K562 (cell line): ENCODE results near the gene NBEAL2. TPM values are rescaled to one million over a fixed set of nuclear protein-coding genes. Genes with fewer than 3 reads are reported as not detected.

Experiments
- BRF2 ChIP-seq: IDR thresholded peaks from 3 replicates; pipeline ENCODE4 v1.6.1; 2011; ENCODE audit warnings: borderline replicate concordance, mild to moderate bottlenecking; ENCODE audit not compliant: insufficient read length, insufficient read depth
- ETS2 ChIP-seq: IDR thresholded peaks from 2 replicates; pipeline ENCODE4 v1.6.1; 2016; ENCODE audit warnings: borderline replicate concordance, missing genetic modification characterization, mild to moderate bottlenecking, moderate library complexity, missing compliant biosample characterization; ENCODE audit not compliant: poor library complexity, severe bottlenecking
- KLF13 ChIP-seq: fragments of 450-650 bp; IDR thresholded peaks from 2 replicates; pipeline ENCODE4 v1.6.1; 2016; ENCODE audit warnings: missing genetic modification characterization, low read depth, mild to moderate bottlenecking, missing compliant biosample characterization, moderate library complexity, borderline replicate concordance
- KLF16 ChIP-seq: IDR thresholded peaks from 2 replicates; pipeline ENCODE4 v1.6.1; 2016; ENCODE audit warnings: antibody characterized with exemption
- MAZ ChIP-seq, 2 experiments: fragments of 450-650 bp in 1 of 2; sonication (generic) in 1 of 2; formaldehyde crosslinking; IDR thresholded peaks in 1 of 2; conservative IDR thresholded peaks in 1 of 2; 2 replicates each; pipeline versions ENCODE4 v1.4.0 to v1.5.0; 2020; ENCODE audit warnings: mild to moderate bottlenecking in 1 of 2, missing genetic modification reagents in 1 of 2
- MCM2 ChIP-seq: fragments of 450-650 bp; IDR thresholded peaks from 2 replicates; pipeline ENCODE4 v1.6.1; 2017; ENCODE audit warnings: low read depth, mild to moderate bottlenecking
- MTA3 ChIP-seq: fragments of 450-650 bp; formaldehyde crosslinking; IDR thresholded peaks from 2 replicates; pipeline ENCODE4 v1.6.1; 2017; ENCODE audit warnings: mild to moderate bottlenecking, borderline replicate concordance
- NELFE ChIP-seq: IDR thresholded peaks from 2 replicates; pipeline ENCODE4 v1.6.1; 2011; ENCODE audit warnings: mild to moderate bottlenecking; ENCODE audit not compliant: insufficient read depth, insufficient read length
- PHTF2 ChIP-seq: fragments of 250-450 bp; sonication (Bioruptor Pico); IDR thresholded peaks from 2 replicates; pipeline ENCODE4 v1.5.0; 2021; ENCODE audit warnings: mild to moderate bottlenecking
- PKNOX1 ChIP-seq: fragments of 450-650 bp; IDR thresholded peaks from 2 replicates; pipeline ENCODE4 v1.6.1; 2016
- PRDM10 ChIP-seq: fragments of 450-650 bp; IDR thresholded peaks from 2 replicates; pipeline ENCODE4 v1.6.1; 2018; ENCODE audit not compliant: partially characterized antibody
- RUNX1 ChIP-seq: sonication (generic); IDR thresholded peaks from 2 replicates; pipeline ENCODE4 v1.6.1; 2016; ENCODE audit warnings: antibody characterized with exemption, low read depth
- SMAD1 ChIP-seq: fragments of 150-350 bp; IDR thresholded peaks from 2 replicates; pipeline ENCODE4 v1.6.1; 2014; ENCODE audit warnings: low read length, low read depth; ENCODE audit not compliant: partially characterized antibody
- TEAD1 ChIP-seq, 2 experiments: fragments of 450-650 bp in 1 of 2; sonication (generic) in 1 of 2; formaldehyde crosslinking; IDR thresholded peaks; 2 replicates each; pipeline versions ENCODE4 v1.4.0 to v1.8.0; 2020 to 2022; ENCODE audit warnings: mild to moderate bottlenecking in 2 of 2, missing genetic modification reagents in 1 of 2
- ZNF174 ChIP-seq: fragments of 250-450 bp; sonication (Bioruptor Pico); IDR thresholded peaks from 2 replicates; pipeline ENCODE4 v1.4.0; 2020; ENCODE audit warnings: mild to moderate bottlenecking
- ZNF347 ChIP-seq: fragments of 450-650 bp; formaldehyde crosslinking; IDR thresholded peaks from 2 replicates; pipeline ENCODE4 v1.4.0; 2020; ENCODE audit warnings: low read depth, mild to moderate bottlenecking, moderate library complexity
- ZNF408 ChIP-seq: fragments of 250-450 bp; sonication (Bioruptor Pico); IDR thresholded peaks from 2 replicates; pipeline ENCODE4 v1.4.0; 2020; ENCODE audit warnings: low read depth, mild to moderate bottlenecking, moderate library complexity
- ZNF507 ChIP-seq: conservative IDR thresholded peaks from 2 replicates; pipeline ENCODE4 v1.6.1; 2017; ENCODE audit warnings: missing genetic modification characterization, missing compliant biosample characterization
- ZZZ3 ChIP-seq: fragments of 450-650 bp; IDR thresholded peaks from 2 replicates; pipeline ENCODE4 v1.6.1; 2016; ENCODE audit warnings: antibody characterized with exemption, mild to moderate bottlenecking, moderate library complexity
- polyA plus RNA-seq, 8 experiments: library from polyadenylated mRNA; depleted of rRNA in 4 of 8; stranded (reverse) in 5 of 8; unstranded in 3 of 8; fragments of >200 nt; fragmentation: Nextera tagmentation in 2 of 8; fragmentation: Illumina TruSeq in 1 of 8; extraction: Ambion mirVana in 2 of 8; extraction: Trizol in 1 of 8; gene quantifications; 2 replicates each; pipeline versions ENCODE4 v1.2.1 to v1.2.3, GENCODE V29; 2011 to 2014; ENCODE audit warnings: inconsistent platforms in 1 of 8, missing spikeins in 1 of 8
- total RNA-seq, 7 experiments: library from RNA; depleted of rRNA in 6 of 7; stranded (reverse); fragments of >200 nt in 6 of 7; fragmentation: Illumina TruSeq in 2 of 7; extraction: Trizol in 2 of 7; gene quantifications; 2 replicates each; pipeline versions ENCODE4 v1.2.1 to v1.2.3, GENCODE V29; 2011 to 2021; ENCODE audit warnings: low replicate concordance in 1 of 7
- TF ChIP-seq, protein P1 (sequence below): fragments of 450-650 bp; IDR thresholded peaks from 2 replicates; pipeline ENCODE4 v1.6.1; 2016; ENCODE audit warnings: borderline replicate concordance

Gene NBEAL2
- total and polyA plus RNA-seq, 9 of the 15 experiments (the other 6 are each of a cell fraction or from before 2014, with no cell fraction given), result 0.06 to 114 (median 29.6) TPM

GRCh38 chr3:46935168-46935858 lies 44.2 kb upstream of the NBEAL2 start (continued):
- TF ChIP-seq KLF13 (tag) (no peak), ZNF347 (CRISPR knock-in tag) (no peak), PKNOX1 (0 out of 2 replicates have a peak, but pooled peaks have one; percentile 23), SMAD1 (no peak), NELFE (no peak), ZZZ3 (no peak), TEAD1 (CRISPR knock-in tag; IDR thresholded peaks at IDR 0.05) (peak; percentile 96 to 99), PRDM10 (no peak), MAZ (CRISPR knock-in tag; conservative IDR thresholded peaks at IDR 0.05 in 1 of 2, IDR thresholded peaks at IDR 0.05 in 1 of 2) (peak in 1 of 2 experiments; percentile 45; a peak in 2 of 4 replicates), ZNF507 (tag) (no peak), PHTF2 (CRISPR knock-in tag) (no peak), MTA3 (peak; percentile 86), MCM2 (no peak), RUNX1 (peak; percentile 47; the same call in 1 of the 2 replicates), ETS2 (tag) (no peak), BRF2 (no peak), KLF16 (peak; percentile 30; the same call in 1 of the 2 replicates), ZNF174 (CRISPR knock-in tag) (no peak), ZNF408 (no peak)
- TF ChIP-seq, protein P1, sequence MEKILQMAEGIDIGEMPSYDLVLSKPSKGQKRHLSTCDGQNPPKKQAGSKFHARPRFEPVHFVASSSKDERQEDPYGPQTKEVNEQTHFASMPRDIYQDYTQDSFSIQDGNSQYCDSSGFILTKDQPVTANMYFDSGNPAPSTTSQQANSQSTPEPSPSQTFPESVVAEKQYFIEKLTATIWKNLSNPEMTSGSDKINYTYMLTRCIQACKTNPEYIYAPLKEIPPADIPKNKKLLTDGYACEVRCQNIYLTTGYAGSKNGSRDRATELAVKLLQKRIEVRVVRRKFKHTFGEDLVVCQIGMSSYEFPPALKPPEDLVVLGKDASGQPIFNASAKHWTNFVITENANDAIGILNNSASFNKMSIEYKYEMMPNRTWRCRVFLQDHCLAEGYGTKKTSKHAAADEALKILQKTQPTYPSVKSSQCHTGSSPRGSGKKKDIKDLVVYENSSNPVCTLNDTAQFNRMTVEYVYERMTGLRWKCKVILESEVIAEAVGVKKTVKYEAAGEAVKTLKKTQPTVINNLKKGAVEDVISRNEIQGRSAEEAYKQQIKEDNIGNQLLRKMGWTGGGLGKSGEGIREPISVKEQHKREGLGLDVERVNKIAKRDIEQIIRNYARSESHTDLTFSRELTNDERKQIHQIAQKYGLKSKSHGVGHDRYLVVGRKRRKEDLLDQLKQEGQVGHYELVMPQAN, result no peak
